LNCaP clone FGC (cell line): ENCODE measurements around the gene RHOBTB3.
"Not testable (repeated sequence)": the region's sequence is repeated elsewhere in the genome, so short reads cannot be mapped to it uniquely, and the experiment has no call there.

Source experiments
- DNase-seq: peaks from one replicate; pipeline ENCODE4 v3.0.0-alpha.2; 2011; ENCODE audit warnings: low read depth
- H3K4me3 ChIP-seq: 2 replicates; pipeline ENCODE4 v1.5.1; 2011; ENCODE audit warnings: mild to moderate bottlenecking, low read depth, low read length, control low read depth
- CTCF ChIP-seq: IDR thresholded peaks from 2 replicates; pipeline ENCODE4 v1.5.1; 2012; ENCODE audit warnings: mild to moderate bottlenecking; ENCODE audit not compliant: control insufficient read depth, insufficient read depth; ENCODE audit errors: extremely low read depth

The RHOBTB3 gene

GRCh38 chr5:95697781-95698681 is 33.1 kb upstream of the RHOBTB3 start:
- no peak for TF ChIP-seq CTCF
- peak; percentile 73 for DNase-seq

GRCh38 chr5:95699337-95699736 is 31.8 kb upstream of the RHOBTB3 start:
- no peak for TF ChIP-seq CTCF
- DNase-seq, result no peak
- H3K4me3 ChIP-seq, result no peak overlapping the region

More at GRCh38 chr5:95697781-95698681, 33.1 kb upstream of the RHOBTB3 start:
- H3K4me3 ChIP-seq, result no peak overlapping the region

- TF ChIP-seq CTCF, result no peak
- DNase-seq, result no peak
- H3K4me3 ChIP-seq, result no peak overlapping the region
Measured at GRCh38 chr5:95701074-95701473, 30.1 kb upstream of the RHOBTB3 start.

GRCh38 chr5:95704150-95704549 is 27.0 kb upstream of the RHOBTB3 start:
- no peak for TF ChIP-seq CTCF
- no peak for DNase-seq
- no peak overlapping the region for H3K4me3 ChIP-seq

GRCh38 chr5:95706196-95706595 is 24.9 kb upstream of the RHOBTB3 start:
- DNase-seq, H3K4me3 ChIP-seq: not testable (repeated sequence)

- no peak for DNase-seq
- no peak for TF ChIP-seq CTCF
- H3K4me3 ChIP-seq, result no peak overlapping the region
Measured at GRCh38 chr5:95707055-95707454, 24.1 kb upstream of the RHOBTB3 start.

- not testable (repeated sequence) for H3K4me3 ChIP-seq, DNase-seq
Measured at GRCh38 chr5:95707534-95708188, 23.5 kb upstream of the RHOBTB3 start.

GRCh38 chr5:95708876-95709275 is 22.3 kb upstream of the RHOBTB3 start:
- TF ChIP-seq CTCF, result no peak
- no peak for DNase-seq
- H3K4me3 ChIP-seq, result no peak overlapping the region
